WTC11 (cell line): ENCODE results near the gene ATR. TPM values are rescaled to one million over a fixed set of nuclear protein-coding genes. Genes with fewer than 3 reads are reported as not detected.

Experiments used
- AFF4 ChIP-seq: sonication (generic); formaldehyde crosslinking; IDR thresholded peaks from 2 replicates; pipeline ENCODE4 v1.8.1; 2023; ENCODE audit warnings: mild to moderate bottlenecking, missing genetic modification reagents, borderline replicate concordance
- CBFB ChIP-seq: sonication (generic); formaldehyde crosslinking; IDR thresholded peaks from 2 replicates; pipeline ENCODE4 v1.8.1; 2022; ENCODE audit warnings: mild to moderate bottlenecking, low read depth, missing genetic modification reagents
- CREB1 ChIP-seq: sonication (generic); formaldehyde crosslinking; IDR thresholded peaks from 2 replicates; pipeline ENCODE4 v1.8.0; 2023; ENCODE audit warnings: mild to moderate bottlenecking, missing genetic modification reagents
- ESRRA ChIP-seq: sonication (generic); formaldehyde crosslinking; IDR thresholded peaks from 2 replicates; pipeline ENCODE4 v1.8.1; 2022; ENCODE audit warnings: mild to moderate bottlenecking, missing genetic modification reagents, borderline replicate concordance
- FOXJ3 ChIP-seq: sonication (generic); formaldehyde crosslinking; IDR thresholded peaks from 2 replicates; pipeline ENCODE4 v1.9.0; 2021; ENCODE audit warnings: missing genetic modification reagents, mild to moderate bottlenecking, borderline replicate concordance
- GABPB1 ChIP-seq: sonication (generic); formaldehyde crosslinking; IDR thresholded peaks from 2 replicates; pipeline ENCODE4 v1.8.1; 2023; ENCODE audit warnings: mild to moderate bottlenecking, missing genetic modification reagents
- KAT7 ChIP-seq: sonication (generic); formaldehyde crosslinking; IDR thresholded peaks from 2 replicates; pipeline ENCODE4 v1.8.1; 2023; ENCODE audit warnings: missing genetic modification reagents, mild to moderate bottlenecking, borderline replicate concordance
- MXD4 ChIP-seq: fragments of 250-450 bp; sonication (Bioruptor Pico); IDR thresholded peaks from 2 replicates; pipeline ENCODE4 v1.8.0; 2021; ENCODE audit warnings: mild to moderate bottlenecking, moderate library complexity, borderline replicate concordance
- NFYB ChIP-seq: sonication (generic); formaldehyde crosslinking; conservative IDR thresholded peaks from 2 replicates; pipeline ENCODE4 v1.8.0; 2022; ENCODE audit warnings: low read depth, missing genetic modification reagents
- NR1H2 ChIP-seq: sonication (generic); formaldehyde crosslinking; IDR thresholded peaks from 2 replicates; pipeline ENCODE4 v1.9.0; 2021; ENCODE audit warnings: mild to moderate bottlenecking, moderate library complexity, missing genetic modification reagents
- PRRX2 ChIP-seq: fragments of 250-450 bp; sonication (Bioruptor Pico); IDR thresholded peaks from 2 replicates; pipeline ENCODE4 v1.8.0; 2021; ENCODE audit warnings: mild to moderate bottlenecking
- SOX15 ChIP-seq: fragments of 250-450 bp; sonication (Bioruptor Pico); IDR thresholded peaks from 2 replicates; pipeline ENCODE4 v1.9.0; 2021; ENCODE audit warnings: mild to moderate bottlenecking
- TEAD4 ChIP-seq: sonication (generic); formaldehyde crosslinking; IDR thresholded peaks from 2 replicates; pipeline ENCODE4 v1.8.0; 2022; ENCODE audit warnings: mild to moderate bottlenecking, missing genetic modification reagents
- TP53 ChIP-seq: sonication (generic); formaldehyde crosslinking; IDR thresholded peaks from 2 replicates; pipeline ENCODE4 v1.8.1; 2023; ENCODE audit warnings: mild to moderate bottlenecking, missing genetic modification reagents
- ZBTB21 ChIP-seq: sonication (generic); formaldehyde crosslinking; IDR thresholded peaks from 2 replicates; pipeline ENCODE4 v1.8.1; 2023; ENCODE audit warnings: mild to moderate bottlenecking, missing genetic modification reagents, borderline replicate concordance
- ZMAT4 ChIP-seq: fragments of 250-450 bp; sonication (Bioruptor Pico); IDR thresholded peaks from 2 replicates; pipeline ENCODE4 v1.9.0; 2021; ENCODE audit warnings: mild to moderate bottlenecking
- ZNF121 ChIP-seq: sonication (generic); formaldehyde crosslinking; IDR thresholded peaks from 2 replicates; pipeline ENCODE4 v1.8.0; 2023; ENCODE audit warnings: missing genetic modification reagents
- ZNF219 ChIP-seq: sonication (generic); formaldehyde crosslinking; IDR thresholded peaks from 2 replicates; pipeline ENCODE4 v1.8.0; 2023; ENCODE audit warnings: missing genetic modification reagents, mild to moderate bottlenecking, borderline replicate concordance
- ZNF317 ChIP-seq: sonication (generic); formaldehyde crosslinking; IDR thresholded peaks from 2 replicates; pipeline ENCODE4 v1.8.1; 2023; ENCODE audit warnings: low read depth, mild to moderate bottlenecking, moderate library complexity, missing genetic modification reagents, borderline replicate concordance
- ZNF396 ChIP-seq: fragments of 250-450 bp; sonication (Bioruptor Pico); IDR thresholded peaks from 2 replicates; pipeline ENCODE4 v1.8.0; 2021; ENCODE audit warnings: mild to moderate bottlenecking, moderate library complexity, borderline replicate concordance
- ZNF512 ChIP-seq: sonication (generic); formaldehyde crosslinking; IDR thresholded peaks from 2 replicates; pipeline ENCODE4 v1.8.1; 2022; ENCODE audit warnings: missing genetic modification reagents, borderline replicate concordance
- total RNA-seq: library from RNA; stranded (reverse); gene quantifications from 3 replicates; pipeline ENCODE4 v1.2.3, GENCODE V29; 2021
- TF ChIP-seq, protein P1 (sequence below): sonication (generic); formaldehyde crosslinking; IDR thresholded peaks from 2 replicates; pipeline ENCODE4 v1.8.1; 2022; ENCODE audit warnings: mild to moderate bottlenecking, missing genetic modification reagents, moderate library complexity, borderline replicate concordance
- TF ChIP-seq, protein P2 (sequence below): sonication (generic); formaldehyde crosslinking; IDR thresholded peaks from 2 replicates; pipeline ENCODE4 v1.8.1; 2023; ENCODE audit warnings: mild to moderate bottlenecking, missing genetic modification reagents, moderate library complexity
- TF ChIP-seq, protein P3 (sequence below): sonication (generic); formaldehyde crosslinking; IDR thresholded peaks from 2 replicates; pipeline ENCODE4 v1.8.1; 2022; ENCODE audit warnings: low read depth, missing genetic modification reagents, borderline replicate concordance
- TF ChIP-seq, protein P4 (sequence below): sonication (generic); formaldehyde crosslinking; IDR thresholded peaks from 2 replicates; pipeline ENCODE4 v1.8.1; 2022; ENCODE audit warnings: low read depth, mild to moderate bottlenecking, moderate library complexity, missing genetic modification reagents, borderline replicate concordance
- TF ChIP-seq, protein P5 (sequence below): sonication (generic); formaldehyde crosslinking; IDR thresholded peaks from 2 replicates; pipeline ENCODE4 v1.8.1; 2023; ENCODE audit warnings: mild to moderate bottlenecking, missing genetic modification reagents

The ATR gene
- total RNA-seq, 1 experiment from 2014 or later = 26.7 TPM

DNA sequence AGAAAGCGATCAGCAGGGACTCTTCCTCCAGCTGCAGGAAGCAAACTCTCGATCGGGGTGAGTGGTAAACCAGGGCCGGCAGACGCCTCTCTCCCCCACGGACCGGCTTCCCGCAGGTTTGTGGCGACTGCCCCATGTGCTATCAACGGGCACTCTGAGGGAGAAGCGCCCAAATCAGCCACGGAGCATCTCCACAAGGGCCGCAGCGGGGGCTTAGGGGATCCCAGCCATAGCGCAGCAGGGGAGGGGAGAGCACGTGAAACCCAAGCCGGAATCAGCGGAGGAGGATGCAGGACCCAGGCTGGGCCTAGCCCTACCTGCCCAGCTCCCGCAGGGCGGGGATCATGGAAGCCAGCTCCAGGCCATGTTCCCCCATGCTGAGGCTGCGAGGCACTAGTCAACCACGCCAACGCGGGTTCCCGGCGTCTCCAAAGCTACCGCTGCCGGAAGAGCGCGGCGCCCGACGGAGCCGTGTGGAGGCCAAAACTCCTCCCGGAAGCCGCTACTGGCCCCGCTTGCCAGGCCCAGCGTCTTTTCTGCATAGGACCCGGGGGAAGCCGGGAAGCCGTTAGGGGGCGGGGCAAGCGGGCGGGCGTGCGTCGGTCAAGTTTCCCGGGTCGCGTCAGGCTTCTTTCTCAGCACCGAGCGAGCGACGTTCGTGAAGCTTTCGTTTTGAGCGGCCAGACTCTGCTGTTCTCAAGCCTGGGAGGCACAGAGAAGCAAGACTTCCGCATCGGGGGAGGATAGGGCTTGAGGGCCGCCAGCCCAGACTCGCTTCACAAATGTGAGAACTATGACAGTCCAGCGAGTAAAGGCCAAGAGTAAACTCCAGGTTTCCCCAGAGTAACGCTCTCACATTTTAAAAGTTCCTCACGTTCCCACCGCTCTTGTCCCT, at the start of gene ATR (continued):
- TF ChIP-seq, protein P1, sequence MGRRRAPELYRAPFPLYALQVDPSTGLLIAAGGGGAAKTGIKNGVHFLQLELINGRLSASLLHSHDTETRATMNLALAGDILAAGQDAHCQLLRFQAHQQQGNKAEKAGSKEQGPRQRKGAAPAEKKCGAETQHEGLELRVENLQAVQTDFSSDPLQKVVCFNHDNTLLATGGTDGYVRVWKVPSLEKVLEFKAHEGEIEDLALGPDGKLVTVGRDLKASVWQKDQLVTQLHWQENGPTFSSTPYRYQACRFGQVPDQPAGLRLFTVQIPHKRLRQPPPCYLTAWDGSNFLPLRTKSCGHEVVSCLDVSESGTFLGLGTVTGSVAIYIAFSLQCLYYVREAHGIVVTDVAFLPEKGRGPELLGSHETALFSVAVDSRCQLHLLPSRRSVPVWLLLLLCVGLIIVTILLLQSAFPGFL (CRISPR knock-in tag) = no peak
- TF ChIP-seq, protein P2, sequence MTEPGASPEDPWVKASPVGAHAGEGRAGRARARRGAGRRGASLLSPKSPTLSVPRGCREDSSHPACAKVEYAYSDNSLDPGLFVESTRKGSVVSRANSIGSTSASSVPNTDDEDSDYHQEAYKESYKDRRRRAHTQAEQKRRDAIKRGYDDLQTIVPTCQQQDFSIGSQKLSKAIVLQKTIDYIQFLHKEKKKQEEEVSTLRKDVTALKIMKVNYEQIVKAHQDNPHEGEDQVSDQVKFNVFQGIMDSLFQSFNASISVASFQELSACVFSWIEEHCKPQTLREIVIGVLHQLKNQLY (CRISPR knock-in tag) = peak; percentile 74; the same call in 1 of the 2 replicates
- TF ChIP-seq SOX15 (CRISPR knock-in tag) (no peak), NFYB (CRISPR knock-in tag) (0 out of 2 replicates have a peak, but pooled peaks have one; percentile 37), ESRRA (CRISPR knock-in tag) (peak; percentile 55; the same call in 1 of the 2 replicates), TP53 (CRISPR knock-in tag) (peak; percentile 90), MXD4 (CRISPR knock-in tag) (no peak), GABPB1 (CRISPR knock-in tag) (peak; percentile 85), ZNF121 (CRISPR knock-in tag) (peak; percentile 84; the same call in 1 of the 2 replicates), AFF4 (peak; percentile 78), ZMAT4 (CRISPR knock-in tag) (no peak), NR1H2 (CRISPR knock-in tag) (0 out of 2 replicates have a peak, but pooled peaks have one; percentile 40), ZNF396 (no peak), CBFB (no peak), ZNF317 (CRISPR knock-in tag) (0 out of 2 replicates have a peak, but pooled peaks have one; percentile 20), PRRX2 (CRISPR knock-in tag) (no peak), ZNF219 (CRISPR knock-in tag) (no peak; the same call in 1 of the 2 replicates), ZNF512 (CRISPR knock-in tag) (0 out of 2 replicates have a peak, but pooled peaks have one; percentile 63), ZBTB21 (CRISPR knock-in tag) (peak; percentile 67; the same call in 1 of the 2 replicates), FOXJ3 (CRISPR knock-in tag) (no peak), CREB1 (CRISPR knock-in tag) (peak; percentile 79; the same call in 1 of the 2 replicates), TEAD4 (CRISPR knock-in tag) (peak; percentile 65; the same call in 1 of the 2 replicates), KAT7 (CRISPR knock-in tag) (no peak)
- TF ChIP-seq, protein P3, sequence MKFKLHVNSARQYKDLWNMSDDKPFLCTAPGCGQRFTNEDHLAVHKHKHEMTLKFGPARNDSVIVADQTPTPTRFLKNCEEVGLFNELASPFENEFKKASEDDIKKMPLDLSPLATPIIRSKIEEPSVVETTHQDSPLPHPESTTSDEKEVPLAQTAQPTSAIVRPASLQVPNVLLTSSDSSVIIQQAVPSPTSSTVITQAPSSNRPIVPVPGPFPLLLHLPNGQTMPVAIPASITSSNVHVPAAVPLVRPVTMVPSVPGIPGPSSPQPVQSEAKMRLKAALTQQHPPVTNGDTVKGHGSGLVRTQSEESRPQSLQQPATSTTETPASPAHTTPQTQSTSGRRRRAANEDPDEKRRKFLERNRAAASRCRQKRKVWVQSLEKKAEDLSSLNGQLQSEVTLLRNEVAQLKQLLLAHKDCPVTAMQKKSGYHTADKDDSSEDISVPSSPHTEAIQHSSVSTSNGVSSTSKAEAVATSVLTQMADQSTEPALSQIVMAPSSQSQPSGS (CRISPR knock-in tag) = no peak
- TF ChIP-seq, protein P4, sequence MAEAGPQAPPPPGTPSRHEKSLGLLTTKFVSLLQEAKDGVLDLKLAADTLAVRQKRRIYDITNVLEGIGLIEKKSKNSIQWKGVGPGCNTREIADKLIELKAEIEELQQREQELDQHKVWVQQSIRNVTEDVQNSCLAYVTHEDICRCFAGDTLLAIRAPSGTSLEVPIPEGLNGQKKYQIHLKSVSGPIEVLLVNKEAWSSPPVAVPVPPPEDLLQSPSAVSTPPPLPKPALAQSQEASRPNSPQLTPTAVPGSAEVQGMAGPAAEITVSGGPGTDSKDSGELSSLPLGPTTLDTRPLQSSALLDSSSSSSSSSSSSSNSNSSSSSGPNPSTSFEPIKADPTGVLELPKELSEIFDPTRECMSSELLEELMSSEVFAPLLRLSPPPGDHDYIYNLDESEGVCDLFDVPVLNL (CRISPR knock-in tag) = peak; percentile 89; the same call in 1 of the 2 replicates
- TF ChIP-seq, protein P5, sequence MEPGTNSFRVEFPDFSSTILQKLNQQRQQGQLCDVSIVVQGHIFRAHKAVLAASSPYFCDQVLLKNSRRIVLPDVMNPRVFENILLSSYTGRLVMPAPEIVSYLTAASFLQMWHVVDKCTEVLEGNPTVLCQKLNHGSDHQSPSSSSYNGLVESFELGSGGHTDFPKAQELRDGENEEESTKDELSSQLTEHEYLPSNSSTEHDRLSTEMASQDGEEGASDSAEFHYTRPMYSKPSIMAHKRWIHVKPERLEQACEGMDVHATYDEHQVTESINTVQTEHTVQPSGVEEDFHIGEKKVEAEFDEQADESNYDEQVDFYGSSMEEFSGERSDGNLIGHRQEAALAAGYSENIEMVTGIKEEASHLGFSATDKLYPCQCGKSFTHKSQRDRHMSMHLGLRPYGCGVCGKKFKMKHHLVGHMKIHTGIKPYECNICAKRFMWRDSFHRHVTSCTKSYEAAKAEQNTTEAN (CRISPR knock-in tag) = peak; percentile 96
